Dendritic cell treated with granulocyte-macrophage colony-stimulating factor and Interleukin-4, amounts not matched to agents 40 ng/mL and 50 ng/mL, for 4 days (primary cell): ENCODE data around the gene ATF4.

Experiments used
- H3K27ac Mint-ChIP-seq: one replicate; pipeline ENCODE4 v1.8.0; 2022; ENCODE audit warnings: mild to moderate bottlenecking, mixed read lengths
- H3K27me3 Mint-ChIP-seq: one replicate; pipeline ENCODE4 v1.8.0; 2022; ENCODE audit warnings: mild to moderate bottlenecking, mixed read lengths
- H3K36me3 Mint-ChIP-seq: one replicate; pipeline ENCODE4 v1.8.0; 2022; ENCODE audit warnings: low read depth, mixed read lengths
- H3K4me1 Mint-ChIP-seq: one replicate; pipeline ENCODE4 v1.8.0; 2022; ENCODE audit warnings: low read depth, mixed read lengths
- H3K4me3 Mint-ChIP-seq: one replicate; pipeline ENCODE4 v1.8.0; 2022; ENCODE audit warnings: mild to moderate bottlenecking, moderate library complexity, mixed read lengths
- H3K9me3 Mint-ChIP-seq: one replicate; pipeline ENCODE4 v1.8.0; 2022; ENCODE audit warnings: mixed read lengths
- intact Hi-C: fragments of 100-400 bp; cut with micrococcal nuclease; formaldehyde crosslinking; loops from one replicate; pipeline ENCODE4 v1.15.0; 2022

ATF4 gene

DNA sequence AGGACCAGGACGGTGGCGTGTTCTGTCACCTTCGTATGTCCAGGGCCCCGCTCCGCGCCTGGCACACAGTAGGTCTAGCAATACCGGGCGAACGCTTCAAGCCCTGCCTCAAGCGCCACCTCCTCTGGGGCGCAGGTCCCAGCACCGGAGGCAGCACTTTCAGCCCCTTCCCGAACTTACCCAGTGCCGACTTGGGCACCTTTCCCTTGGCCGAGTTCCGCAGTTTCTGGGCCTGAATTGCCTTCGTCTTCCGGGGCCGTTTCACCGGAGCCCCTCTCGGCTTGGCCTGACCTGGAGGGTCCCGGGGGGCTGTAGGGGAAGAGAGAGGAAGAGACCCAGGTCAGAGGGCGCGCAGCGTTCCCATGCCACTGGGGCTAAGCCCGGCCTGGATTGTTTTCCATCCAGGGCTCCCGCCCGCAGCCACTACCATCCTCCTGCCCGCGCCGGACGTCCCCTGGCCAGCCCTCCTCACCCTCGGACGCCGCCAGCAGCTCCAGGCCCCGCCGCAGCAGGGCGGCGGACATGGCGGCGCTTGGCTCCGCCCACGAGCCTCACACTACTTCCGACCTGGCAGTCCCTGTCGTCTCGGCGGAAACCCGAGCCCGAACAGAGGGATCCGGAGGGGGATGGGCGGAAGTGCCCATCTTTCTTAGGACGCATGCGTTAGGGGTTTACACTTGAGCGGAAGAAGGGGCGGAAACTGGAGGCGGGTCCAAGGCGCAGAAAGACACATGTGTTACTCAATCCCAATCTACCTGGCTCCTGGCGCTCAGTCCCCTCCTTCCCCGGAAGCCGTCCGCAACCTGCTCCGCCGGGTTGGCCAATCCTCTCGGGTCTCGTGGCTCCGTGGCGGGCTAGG lies 12.1 kb downstream of the ATF4 start, which contains the start of gene RPS19BP1:
TSS of gene RPS19BP1 (minus strand) at position 534 of the 859 bp plus-strand sequence. CDS start at position 524, 10 bp downstream.
- Mint-ChIP-seq H3K4me1 (peaks cover 57% of the 10 kb centered on the region), H3K36me3 (peaks cover 54% of the 10 kb centered on the region)

GRCh38 chr22:39534092-39534506 lies 13.7 kb downstream of the ATF4 start:
- no peak overlapping the region for H3K27ac Mint-ChIP-seq
- no peaks in the 10 kb centered on the region for H3K9me3 Mint-ChIP-seq
- intact Hi-C loops: loop anchor here (1.0 to 5.0 kb wide), 2 partner anchors 490 to 508 kb away; no protein-coding TSS in a partner anchor
- peaks cover 38% of the 10 kb centered on the region for H3K36me3 Mint-ChIP-seq
- no peak overlapping the region for H3K4me3 Mint-ChIP-seq
- H3K27me3 Mint-ChIP-seq: no peaks in the 10 kb centered on the region
- peaks cover 41% of the 10 kb centered on the region for H3K4me1 Mint-ChIP-seq

More for the DNA sequence above, 12.1 kb downstream of the ATF4 start, which contains the start of gene RPS19BP1:
- no peaks in the 10 kb centered on the region for H3K27me3 Mint-ChIP-seq
- H3K4me3 Mint-ChIP-seq: peak within 1 kb of the TSS; percentile 95
- H3K9me3 Mint-ChIP-seq: no peaks in the 10 kb centered on the region
- intact Hi-C loops: loop anchor here (2.0 to 5.0 kb wide), 2 partner anchors 14 to 510 kb away; no protein-coding TSS in a partner anchor
- peak within 1 kb of the TSS; percentile 95 for H3K27ac Mint-ChIP-seq

DNA sequence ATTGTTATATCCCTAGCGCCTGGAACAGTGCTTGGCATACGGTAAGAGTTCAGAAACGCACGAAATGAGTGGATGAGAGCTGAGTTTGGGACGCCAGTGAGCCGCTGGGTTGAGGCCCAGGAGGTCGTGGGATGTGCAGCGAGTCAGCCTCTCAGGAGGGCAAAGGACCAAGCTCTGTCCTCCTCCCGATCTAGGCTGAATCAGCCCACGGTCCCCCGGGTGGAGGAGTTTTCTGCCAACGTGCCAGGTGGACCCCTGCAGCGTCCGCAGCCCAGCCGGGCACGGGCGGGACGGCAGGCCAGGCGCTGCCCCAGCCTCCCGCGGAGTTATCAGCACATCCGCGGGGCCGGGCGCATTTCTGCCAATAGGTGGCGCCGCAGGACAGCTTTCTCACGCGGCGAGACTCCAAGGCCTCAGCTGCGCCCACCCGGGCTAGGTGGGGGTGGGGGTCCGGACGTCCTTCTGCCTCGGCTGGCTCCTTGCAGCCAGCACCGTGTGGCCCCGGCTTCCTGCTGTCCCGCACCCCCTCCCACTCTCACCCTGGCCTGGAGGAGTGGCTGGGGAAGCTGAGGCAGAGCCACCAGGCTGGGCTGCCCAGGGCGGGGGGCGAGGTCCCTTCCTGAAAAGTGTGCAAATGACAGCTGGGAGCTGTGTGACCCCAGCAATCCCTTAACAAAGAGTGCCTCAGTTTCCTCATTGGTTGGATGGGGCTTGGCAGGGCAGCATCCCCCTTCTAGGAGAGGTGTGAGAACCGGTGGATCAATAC lies 14.4 kb downstream of the ATF4 start:
- intact Hi-C loops: loop anchor here (1.0 to 5.0 kb wide), 3 partner anchors 273 to 508 kb away; no protein-coding TSS in a partner anchor
- H3K4me3 Mint-ChIP-seq: no peak overlapping the region
- no peaks in the 10 kb centered on the region for H3K9me3 Mint-ChIP-seq
- no peak overlapping the region for H3K27ac Mint-ChIP-seq
- H3K4me1 Mint-ChIP-seq: peaks cover 34% of the 10 kb centered on the region
- H3K27me3 Mint-ChIP-seq: peaks cover 3% of the 10 kb centered on the region
- peaks cover 31% of the 10 kb centered on the region for H3K36me3 Mint-ChIP-seq

- Mint-ChIP-seq H3K4me3 (no peak overlapping the region), H3K36me3 (peaks cover 25% of the 10 kb centered on the region), H3K27me3 (peaks cover 8% of the 10 kb centered on the region), H3K4me1 (peaks cover 28% of the 10 kb centered on the region), H3K27ac (no peak overlapping the region), H3K9me3 (no peaks in the 10 kb centered on the region)
- intact Hi-C loops: loop anchor here (5.0 kb wide), 1 partner anchor 272 kb away; no protein-coding TSS in a partner anchor
Observed at GRCh38 chr22:39535357-39535725, 15.0 kb downstream of the ATF4 start.

DNA sequence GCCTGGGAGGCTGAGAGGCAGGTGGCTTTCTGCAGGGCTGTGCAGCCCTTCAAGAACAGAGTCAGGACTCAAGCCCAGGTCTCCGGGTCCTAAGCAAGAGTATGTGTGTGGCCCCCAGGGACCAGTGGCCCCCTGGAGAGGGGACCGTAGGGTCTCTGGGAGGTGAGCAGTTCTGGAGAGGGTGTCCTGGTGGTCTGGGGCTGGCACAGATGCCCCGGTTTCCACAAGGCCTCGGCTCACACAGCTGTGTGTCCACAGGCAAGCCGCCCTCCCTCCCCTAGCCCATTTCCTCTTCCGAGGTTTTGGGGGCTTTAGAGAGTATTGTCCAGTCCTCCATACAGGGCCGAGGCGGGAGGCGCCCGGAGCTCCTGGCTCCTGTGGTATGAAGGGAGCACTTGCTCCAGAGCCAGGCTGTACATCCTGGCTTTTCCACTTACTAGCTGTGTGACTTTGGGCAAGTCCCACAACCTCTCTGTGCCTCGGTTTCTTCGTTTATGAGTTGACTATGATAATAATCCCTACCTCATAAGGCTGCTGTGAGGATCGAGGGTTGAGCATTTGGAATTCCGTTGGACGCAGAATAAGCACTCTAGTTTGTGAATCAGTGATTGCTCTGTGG lies 15.6 kb downstream of the ATF4 start:
- Mint-ChIP-seq H3K4me3 (no peak overlapping the region), H3K4me1 (peaks cover 22% of the 10 kb centered on the region), H3K9me3 (no peaks in the 10 kb centered on the region), H3K27ac (no peak overlapping the region), H3K27me3 (peaks cover 11% of the 10 kb centered on the region), H3K36me3 (peaks cover 19% of the 10 kb centered on the region)
- intact Hi-C loops: loop anchor here (5.0 kb wide), 1 partner anchor 271 kb away; no protein-coding TSS in a partner anchor

DNA sequence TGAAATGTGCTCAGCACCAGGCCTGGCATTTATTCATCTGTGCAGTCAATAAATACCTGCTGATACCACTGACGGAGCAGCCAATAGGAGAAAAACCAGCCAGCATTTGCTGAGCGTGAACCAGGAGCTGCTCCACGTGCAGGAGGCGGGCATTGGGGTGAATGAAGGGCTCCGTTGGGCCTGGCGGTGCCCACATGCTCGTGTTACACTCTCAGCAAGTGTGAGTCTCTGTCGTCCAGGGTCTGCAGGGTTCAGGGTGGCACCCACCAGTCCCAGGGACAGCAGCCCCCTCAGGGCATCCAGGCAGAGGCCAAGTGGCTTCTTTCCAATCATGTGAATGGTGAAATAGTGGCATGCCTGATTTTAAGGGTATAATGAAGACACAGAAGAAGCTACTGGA lies 16.3 kb downstream of the ATF4 start:
- peaks cover 13% of the 10 kb centered on the region for H3K27me3 Mint-ChIP-seq
- H3K27ac Mint-ChIP-seq: no peak overlapping the region
- H3K4me3 Mint-ChIP-seq: no peak overlapping the region
- peaks cover 15% of the 10 kb centered on the region for H3K4me1 Mint-ChIP-seq
- peaks cover 11% of the 10 kb centered on the region for H3K36me3 Mint-ChIP-seq
- intact Hi-C loops: loop anchor here (5.0 kb wide), 1 partner anchor 271 kb away; no protein-coding TSS in a partner anchor
- no peaks in the 10 kb centered on the region for H3K9me3 Mint-ChIP-seq

DNA sequence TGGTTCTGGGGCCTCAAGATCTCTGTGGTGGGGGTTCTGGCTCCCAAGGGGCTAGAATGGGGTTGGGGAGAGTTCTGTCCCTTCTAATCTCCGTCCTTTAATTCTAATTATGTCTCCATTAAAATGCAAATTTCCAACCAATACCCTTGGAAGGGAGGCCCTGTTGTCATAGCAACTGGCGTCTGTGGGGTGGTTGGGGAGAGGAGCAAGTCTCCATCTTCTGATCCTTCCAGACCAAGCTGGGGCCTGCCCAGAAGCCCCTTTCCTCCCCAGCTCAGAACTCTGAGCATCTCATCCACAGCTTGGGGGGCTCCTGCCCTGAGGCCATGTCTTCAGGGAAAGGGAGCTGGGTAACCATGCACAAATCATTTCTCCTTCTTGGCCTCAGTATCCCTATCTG lies 17.6 kb downstream of the ATF4 start:
- Mint-ChIP-seq H3K27ac (no peak overlapping the region), H3K27me3 (peaks cover 22% of the 10 kb centered on the region), H3K4me3 (no peak overlapping the region), H3K9me3 (no peaks in the 10 kb centered on the region), H3K4me1 (peaks cover 10% of the 10 kb centered on the region), H3K36me3 (no peaks in the 10 kb centered on the region)
- intact Hi-C loops: loop anchor here (5.0 kb wide), 1 partner anchor 269 kb away; no protein-coding TSS in a partner anchor

DNA sequence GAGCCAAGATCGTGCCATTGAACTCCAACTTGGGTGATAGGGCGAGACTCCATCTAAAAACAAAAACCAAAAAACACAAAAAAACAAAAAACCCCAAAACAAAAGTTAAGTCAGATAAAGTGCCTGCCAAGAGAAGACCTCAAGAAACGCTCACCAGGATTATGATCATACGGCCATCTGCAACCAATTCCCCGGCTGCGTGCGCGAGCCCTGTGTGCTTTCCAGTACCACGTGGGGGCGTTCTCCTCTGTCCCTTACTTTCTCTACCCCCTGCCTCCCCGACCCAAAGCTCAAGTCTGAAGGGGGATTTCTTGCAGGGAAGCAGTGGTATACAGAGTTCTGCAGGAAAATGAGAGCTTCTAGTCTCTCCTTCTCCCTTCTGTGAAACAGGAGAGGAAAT lies 22.7 kb downstream of the ATF4 start:
- Mint-ChIP-seq H3K27ac (no peak overlapping the region), H3K4me1 (peaks cover 5% of the 10 kb centered on the region), H3K4me3 (no peak overlapping the region), H3K36me3 (no peaks in the 10 kb centered on the region), H3K27me3 (peaks cover 68% of the 10 kb centered on the region), H3K9me3 (no peaks in the 10 kb centered on the region)
- intact Hi-C loops: no loop called here

GRCh38 chr22:39545386-39546365 lies 25.3 kb downstream of the ATF4 start:
- Mint-ChIP-seq H3K4me3 (no peak overlapping the region), H3K27me3 (peaks cover 65% of the 10 kb centered on the region), H3K36me3 (no peaks in the 10 kb centered on the region), H3K4me1 (peaks cover 5% of the 10 kb centered on the region), H3K9me3 (no peaks in the 10 kb centered on the region), H3K27ac (no peak overlapping the region)
- intact Hi-C loops: no loop called here

DNA sequence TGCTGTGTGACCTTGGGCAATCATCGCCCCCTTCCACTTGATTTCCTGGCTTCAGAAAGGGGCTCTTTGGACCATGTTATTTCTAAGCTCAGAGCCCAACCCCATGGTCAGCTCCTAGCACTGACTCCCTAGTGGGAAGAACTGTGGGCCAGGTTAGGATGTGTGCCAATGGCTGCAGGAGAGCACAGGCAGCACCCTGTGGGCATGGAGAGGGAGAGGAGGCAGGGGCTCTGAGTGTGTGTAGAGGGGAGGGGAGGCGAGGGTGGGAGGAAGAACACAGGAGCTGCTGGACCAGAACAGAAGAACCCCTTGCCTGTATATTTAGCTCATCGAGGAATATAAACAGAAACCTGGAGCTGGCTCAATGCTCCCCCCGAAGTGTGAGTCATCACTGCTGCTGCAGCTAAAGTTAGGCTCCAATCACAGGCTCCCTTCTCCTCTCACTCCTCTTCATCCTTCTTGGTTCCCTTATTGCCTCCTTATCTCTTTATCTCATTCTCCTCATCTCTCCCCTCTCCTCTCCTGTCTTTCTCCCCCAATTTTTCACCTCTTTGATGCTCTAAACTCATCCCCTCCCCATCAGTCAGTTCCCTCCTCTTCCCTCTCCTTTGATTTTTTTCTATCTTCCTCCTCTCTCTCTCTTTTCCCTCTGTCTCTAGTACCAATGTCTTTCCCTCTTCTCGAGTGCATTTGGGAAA lies 26.7 kb downstream of the ATF4 start:
- no peaks in the 10 kb centered on the region for H3K9me3 Mint-ChIP-seq
- intact Hi-C loops: no loop called here
- H3K27me3 Mint-ChIP-seq: peaks cover 72% of the 10 kb centered on the region
- no peak overlapping the region for H3K27ac Mint-ChIP-seq
- H3K36me3 Mint-ChIP-seq: no peaks in the 10 kb centered on the region
- peaks cover 5% of the 10 kb centered on the region for H3K4me1 Mint-ChIP-seq
- H3K4me3 Mint-ChIP-seq: no peak overlapping the region

- Mint-ChIP-seq H3K27me3 (peaks cover 71% of the 10 kb centered on the region), H3K36me3 (no peaks in the 10 kb centered on the region), H3K27ac (no peak overlapping the region), H3K4me1 (peaks cover 5% of the 10 kb centered on the region), H3K4me3 (no peak overlapping the region), H3K9me3 (no peaks in the 10 kb centered on the region)
- intact Hi-C loops: no loop called here
Observed at GRCh38 chr22:39547587-39547947, 27.2 kb downstream of the ATF4 start.

- Mint-ChIP-seq H3K4me1 (no peaks in the 10 kb centered on the region), H3K4me3 (no peak overlapping the region), H3K36me3 (no peaks in the 10 kb centered on the region), H3K9me3 (no peaks in the 10 kb centered on the region), H3K27ac (no peak overlapping the region), H3K27me3 (peaks cover 67% of the 10 kb centered on the region)
- intact Hi-C loops: no loop called here
Observed at GRCh38 chr22:39553429-39553828, 33.1 kb downstream of the ATF4 start.
